ENCODE data around the gene AKAP12.

Gene AKAP12

DNA sequence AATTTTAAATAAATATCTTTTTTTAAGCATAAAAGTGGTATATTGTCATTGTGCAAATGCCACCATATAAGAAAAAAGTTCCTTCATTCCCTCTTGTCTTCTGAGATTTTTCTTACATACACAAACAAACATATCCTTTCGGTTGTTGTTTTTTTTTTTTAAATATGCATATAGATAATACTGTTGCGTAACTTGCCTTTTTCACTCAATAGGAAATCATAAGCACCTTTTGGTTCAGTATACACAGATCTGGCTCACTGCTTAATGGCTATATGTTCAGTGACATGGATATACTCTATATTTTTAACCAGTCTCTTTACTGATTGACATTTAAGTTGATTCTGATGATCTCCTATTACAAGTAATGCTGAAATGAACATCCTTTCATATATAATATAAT is 40.1 kb downstream of the AKAP12 start:
- DNase-seq (ENCODE audit: low read depth in 4 of 4, low spot score in 1 of 4) = no peak

- DNase-seq (ENCODE audit: low read depth in 4 of 4, low spot score in 1 of 4) = no peak
Measured at GRCh38 chr6:151280859-151281258, 41.1 kb downstream of the AKAP12 start.

DNA sequence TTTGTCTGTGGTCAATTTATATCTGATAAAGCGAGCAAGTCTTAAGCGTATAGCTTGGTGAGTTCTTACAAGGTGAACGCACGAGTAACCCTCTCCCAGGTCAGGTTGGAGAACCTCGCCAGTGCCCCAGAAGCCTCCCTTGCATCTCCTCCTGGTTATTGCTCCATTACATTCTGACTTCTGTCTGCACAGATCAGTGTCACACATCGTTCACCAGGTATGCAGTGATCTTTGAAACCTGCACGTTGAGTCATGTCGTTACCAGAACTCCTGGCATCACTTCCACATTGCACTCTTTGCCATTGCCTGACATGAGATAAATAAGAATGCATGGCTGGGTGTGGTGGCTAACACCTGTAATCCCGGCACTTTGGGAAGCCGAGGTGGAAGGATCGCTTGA is 44.2 kb downstream of the AKAP12 start:
- no peak for DNase-seq (ENCODE audit: low read depth in 4 of 4, low spot score in 1 of 4)

- no peak for DNase-seq (ENCODE audit: low read depth in 4 of 4, low spot score in 1 of 4)
Measured at GRCh38 chr6:151284548-151285017, 44.8 kb downstream of the AKAP12 start.

GRCh38 chr6:151285122-151285521 is 45.4 kb downstream of the AKAP12 start:
- DNase-seq (ENCODE audit: low read depth in 4 of 4, low spot score in 1 of 4) = no peak

GRCh38 chr6:151286214-151286613 is 46.4 kb downstream of the AKAP12 start:
- DNase-seq (ENCODE audit: low read depth in 4 of 4, low spot score in 1 of 4) = no peak

DNA sequence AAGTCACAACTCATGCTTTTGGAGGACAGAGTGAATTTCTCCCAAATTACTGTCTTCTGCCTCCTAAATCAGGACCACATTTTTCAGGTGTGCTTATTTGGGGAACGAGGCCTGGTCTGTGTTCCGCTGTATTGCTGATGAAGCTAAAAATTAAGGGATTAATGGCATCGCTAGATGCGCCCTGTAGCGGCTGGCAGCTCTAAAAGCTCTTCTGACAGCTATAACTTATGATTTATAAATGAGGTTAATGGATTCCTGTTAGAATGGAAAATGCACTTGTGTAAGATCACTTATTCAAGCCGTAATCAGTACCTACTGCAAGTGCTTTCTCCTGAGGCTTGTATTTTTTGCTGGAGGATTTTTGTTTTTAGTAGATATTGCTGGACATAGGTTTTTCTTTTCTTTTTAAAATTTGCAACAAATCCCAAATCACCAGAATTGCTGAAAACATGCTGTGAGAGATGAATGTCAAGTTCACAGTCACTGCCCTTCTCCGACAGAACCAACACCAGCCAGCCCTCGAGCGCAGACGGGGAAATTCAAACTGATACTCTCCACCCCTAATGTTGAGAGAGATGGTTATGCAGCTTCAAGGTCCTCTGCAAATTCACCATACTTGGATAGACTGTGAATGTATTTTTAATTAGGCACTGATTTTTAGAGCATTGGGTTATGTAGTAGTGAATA is 49.1 kb downstream of the AKAP12 start:
- no peak for DNase-seq (ENCODE audit: low read depth in 4 of 4, low spot score in 1 of 4)

- no peak for DNase-seq (ENCODE audit: low read depth in 4 of 4, low spot score in 1 of 4)
Measured at GRCh38 chr6:151289399-151290007, 49.7 kb downstream of the AKAP12 start.

GRCh38 chr6:151290877-151291721 is 51.3 kb downstream of the AKAP12 start:
- no peak for DNase-seq (ENCODE audit: low read depth in 4 of 4, low spot score in 1 of 4)

GRCh38 chr6:151291722-151292059 is 51.9 kb downstream of the AKAP12 start:
- no peak for DNase-seq (ENCODE audit: low read depth in 4 of 4, low spot score in 1 of 4)

- no peak for DNase-seq (ENCODE audit: low read depth in 4 of 4, low spot score in 1 of 4)
Measured at GRCh38 chr6:151292974-151293687, 53.4 kb downstream of the AKAP12 start.

- no peak for DNase-seq (ENCODE audit: low read depth in 4 of 4, low spot score in 1 of 4)
Measured at GRCh38 chr6:151293688-151294016, 53.9 kb downstream of the AKAP12 start.

DNA sequence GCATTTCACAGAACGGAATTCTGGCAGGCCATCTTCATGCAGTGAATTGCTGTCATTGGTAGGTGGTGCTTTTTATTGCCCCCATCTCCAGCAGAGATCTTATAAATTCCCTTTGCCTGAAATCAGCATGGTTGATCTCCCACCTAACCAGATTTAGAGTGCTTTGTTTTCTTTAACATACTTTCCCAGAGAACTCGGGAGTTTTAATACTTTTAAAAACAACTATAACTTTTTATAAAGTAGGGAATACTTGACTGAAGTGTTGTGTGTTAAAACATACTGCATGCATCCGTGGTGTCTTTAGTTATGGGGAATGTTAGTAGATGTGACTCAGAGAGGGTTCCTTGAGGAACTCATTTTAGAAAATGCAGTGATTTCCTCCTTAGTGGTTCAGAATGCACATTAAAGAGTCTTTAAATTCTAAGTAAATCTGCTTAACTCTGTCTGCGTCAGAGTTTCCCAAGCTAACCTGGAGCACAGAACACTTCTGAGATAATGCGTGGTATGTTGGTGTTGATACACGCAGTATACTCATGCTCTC is 54.9 kb downstream of the AKAP12 start:
- DNase-seq (ENCODE audit: low read depth in 4 of 4, low spot score in 1 of 4) = no peak

DNA sequence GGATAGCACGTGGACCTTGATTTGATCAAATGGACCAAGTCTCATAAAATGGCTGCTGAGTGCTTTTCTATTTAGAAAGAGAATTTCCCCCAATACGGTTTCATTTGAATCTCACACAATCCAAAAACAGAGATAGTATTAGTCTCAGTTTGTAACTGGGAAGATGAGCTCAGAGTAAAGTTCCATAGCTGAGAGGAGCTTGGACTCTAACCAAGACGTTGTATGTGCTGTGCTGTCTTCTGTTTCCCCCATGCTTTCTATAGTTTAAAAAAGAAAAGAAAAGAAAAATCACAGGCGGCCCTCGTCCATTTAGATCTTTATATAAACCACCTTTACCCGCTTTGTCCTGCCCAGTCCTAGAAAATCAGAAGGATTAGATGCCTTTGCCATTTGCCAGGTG is 58.1 kb downstream of the AKAP12 start:
- no peak for DNase-seq (ENCODE audit: low read depth in 4 of 4, low spot score in 1 of 4)

DNA sequence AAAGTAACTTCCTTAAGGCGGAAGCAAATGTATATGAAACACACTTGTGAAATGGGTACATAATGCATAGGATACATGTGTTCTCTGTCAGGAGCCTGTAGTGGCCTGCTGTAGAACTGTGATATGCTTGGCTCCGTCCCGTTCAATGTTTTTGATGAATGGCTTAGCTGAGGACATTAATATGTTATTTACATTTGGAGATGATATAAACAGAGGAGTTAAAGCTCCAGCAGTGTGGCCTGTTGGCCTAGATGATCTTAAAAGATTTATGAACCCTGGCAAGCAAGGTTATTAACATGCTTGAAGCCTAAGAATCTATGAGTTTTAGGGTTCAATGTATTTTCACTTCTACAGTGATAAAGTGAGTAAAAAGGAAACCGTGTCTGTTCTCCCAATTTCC is 59.2 kb downstream of the AKAP12 start:
- DNase-seq (ENCODE audit: low read depth in 4 of 4, low spot score in 1 of 4) = no peak

GRCh38 chr6:151300267-151300991 is 60.7 kb downstream of the AKAP12 start:
- no peak for DNase-seq (ENCODE audit: low read depth in 4 of 4, low spot score in 1 of 4)

DNA sequence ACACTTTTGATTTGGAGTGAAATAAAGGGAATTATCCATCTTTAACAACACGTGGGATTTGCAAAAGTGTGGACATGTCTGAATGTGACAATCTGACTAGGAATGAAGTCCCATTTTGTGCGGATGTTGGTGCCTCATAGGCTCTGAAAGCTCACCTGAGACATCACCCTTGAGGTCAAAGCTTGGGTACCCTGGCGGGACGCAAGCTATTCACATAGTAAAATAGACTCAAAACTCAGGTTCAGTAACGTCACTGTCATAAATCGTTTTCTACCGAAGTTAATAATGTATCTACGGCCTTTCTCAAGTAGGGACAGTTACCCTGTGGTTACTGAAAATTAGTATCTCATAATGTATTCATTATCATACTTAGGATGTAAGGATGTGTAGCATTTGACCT is 61.8 kb downstream of the AKAP12 start:
- DNase-seq (ENCODE audit: low read depth in 4 of 4, low spot score in 1 of 4) = no peak

GRCh38 chr6:151303231-151303630 is 63.5 kb downstream of the AKAP12 start:
- no peak for DNase-seq (ENCODE audit: low read depth in 4 of 4, low spot score in 1 of 4)

DNA sequence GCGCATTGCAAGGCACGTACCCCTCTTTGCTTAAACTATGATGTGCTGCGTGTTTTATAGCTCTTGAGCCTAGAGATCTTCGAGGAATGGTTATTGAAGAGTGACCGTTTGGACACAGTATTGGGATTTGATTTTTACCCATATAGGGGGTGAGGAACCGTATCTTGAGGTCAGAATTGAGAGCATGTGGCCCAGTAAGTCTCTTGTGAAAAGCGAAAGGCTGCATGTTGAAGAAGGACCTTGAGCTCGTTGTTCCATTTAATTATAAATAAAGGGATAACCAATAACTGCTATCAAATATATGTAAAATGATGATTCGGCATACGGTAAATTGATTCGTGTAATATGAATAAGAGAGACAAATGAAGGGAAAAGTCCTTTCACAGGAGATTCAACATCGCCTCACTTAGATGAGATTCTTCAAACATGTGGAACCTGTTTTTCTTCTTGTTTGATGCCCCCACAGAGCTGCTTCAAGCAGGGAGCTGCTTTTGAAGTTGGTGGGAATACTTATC is 66.6 kb downstream of the AKAP12 start:
- no peak for DNase-seq (ENCODE audit: low read depth in 4 of 4, low spot score in 1 of 4)

DNA sequence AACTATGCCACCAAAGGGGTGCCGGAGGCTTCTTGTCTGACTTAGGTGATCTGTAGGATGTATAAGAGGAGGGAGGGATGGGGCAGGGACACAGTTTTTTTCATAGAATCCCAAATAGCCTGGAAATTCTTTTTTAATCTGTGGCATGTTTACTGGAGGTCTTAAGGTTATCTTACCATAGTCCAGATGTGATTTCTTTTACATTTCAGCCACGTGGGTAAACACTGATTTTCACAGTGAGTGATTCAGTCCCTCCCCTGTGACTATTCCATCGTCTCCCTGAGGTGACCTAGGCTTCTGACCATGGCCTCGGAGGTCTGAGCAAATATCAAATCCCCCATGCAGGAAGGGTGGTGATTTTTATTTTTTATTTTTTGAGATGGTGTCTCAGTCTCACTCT is 67.7 kb downstream of the AKAP12 start:
- DNase-seq (ENCODE audit: low read depth in 4 of 4, low spot score in 1 of 4) = no peak

DNA sequence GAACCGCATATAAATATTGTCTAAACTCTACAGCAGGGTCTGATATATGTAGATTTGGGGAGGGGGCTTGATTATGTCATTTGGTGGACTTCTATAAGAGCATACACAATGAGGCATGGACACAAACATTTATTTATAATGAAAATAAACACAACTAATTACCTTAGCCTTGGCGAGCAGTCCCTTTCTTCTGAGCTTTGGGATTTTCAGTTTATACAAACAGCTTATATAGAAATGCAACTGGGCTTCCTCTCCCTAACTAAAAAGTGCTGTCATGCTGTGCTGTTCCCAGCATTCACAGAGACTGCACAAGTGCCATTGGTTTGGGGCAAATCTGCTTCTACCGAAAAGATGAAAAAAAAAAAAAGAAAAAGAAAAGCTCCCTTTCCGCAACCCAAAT is 69.9 kb downstream of the AKAP12 start:
- no peak for DNase-seq (ENCODE audit: low read depth in 4 of 4, low spot score in 1 of 4)
